HepG2 (cell line): ENCODE results near the gene GBA2. TPM values are rescaled to one million over a fixed set of nuclear protein-coding genes. Genes with fewer than 3 reads are reported as not detected.
A peak's percentile ranks its signal among the peaks of the same experiment; 100 is the strongest.

Source experiments
- ARID4A ChIP-seq: sonication (generic); formaldehyde crosslinking; IDR thresholded peaks from 2 replicates; pipeline ENCODE4 v1.5.0; 2020; ENCODE audit warnings: mild to moderate bottlenecking, missing genetic modification reagents, borderline replicate concordance
- ATF1 ChIP-seq: IDR thresholded peaks from 2 replicates; pipeline ENCODE4 v1.6.1; 2016; ENCODE audit warnings: mild to moderate bottlenecking, control low read depth
- CHCHD3 ChIP-seq: sonication (generic); formaldehyde crosslinking; IDR thresholded peaks from 2 replicates; pipeline ENCODE4 v1.8.0; 2022; ENCODE audit warnings: mild to moderate bottlenecking, missing genetic modification reagents, moderate library complexity
- DRAP1 ChIP-seq: IDR thresholded peaks from 2 replicates; pipeline ENCODE4 v1.6.1; 2016; ENCODE audit warnings: missing genetic modification reagents, missing compliant biosample characterization
- EEA1 ChIP-seq: sonication (generic); formaldehyde crosslinking; IDR thresholded peaks from 2 replicates; pipeline ENCODE4 v1.5.1; 2020; ENCODE audit warnings: mild to moderate bottlenecking, missing genetic modification reagents, borderline replicate concordance
- KAT7 ChIP-seq: IDR thresholded peaks from 2 replicates; pipeline ENCODE4 v1.6.1; 2018; ENCODE audit warnings: borderline replicate concordance, missing compliant biosample characterization
- MIXL1 ChIP-seq: IDR thresholded peaks from 2 replicates; pipeline ENCODE4 v1.6.1; 2016
- MTA3 ChIP-seq: sonication (generic); formaldehyde crosslinking; IDR thresholded peaks from 2 replicates; pipeline ENCODE4 v1.4.0; 2020; ENCODE audit warnings: missing genetic modification reagents
- NFRKB ChIP-seq: fragments of 450-650 bp; IDR thresholded peaks from 2 replicates; pipeline ENCODE4 v1.6.1; 2017
- NFYC ChIP-seq: IDR thresholded peaks from 2 replicates; pipeline ENCODE4 v1.6.1; 2016; ENCODE audit warnings: missing genetic modification reagents, missing compliant biosample characterization
- PAWR ChIP-seq: sonication (generic); formaldehyde crosslinking; IDR thresholded peaks from 2 replicates; pipeline ENCODE4 v1.4.0; 2020; ENCODE audit warnings: missing genetic modification reagents, mild to moderate bottlenecking, borderline replicate concordance
- POLR2G ChIP-seq: fragments of 200-400 bp; formaldehyde crosslinking; IDR thresholded peaks from 2 replicates; pipeline ENCODE4 v1.6.1; 2018; ENCODE audit warnings: mild to moderate bottlenecking, low read depth, low read length, moderate library complexity
- RFXANK ChIP-seq: IDR thresholded peaks from 2 replicates; pipeline ENCODE4 v1.6.1; 2016
- SCMH1 ChIP-seq: sonication (generic); formaldehyde crosslinking; IDR thresholded peaks from 2 replicates; pipeline ENCODE4 v1.9.0; 2021; ENCODE audit warnings: missing genetic modification reagents, mild to moderate bottlenecking, borderline replicate concordance
- TBX2 ChIP-seq: sonication (generic); formaldehyde crosslinking; IDR thresholded peaks from 2 replicates; pipeline ENCODE4 v1.5.0; 2020; ENCODE audit warnings: missing genetic modification reagents, mild to moderate bottlenecking, borderline replicate concordance
- TOPORS ChIP-seq: sonication (generic); formaldehyde crosslinking; IDR thresholded peaks from 2 replicates; pipeline ENCODE4 v1.8.0; 2023; ENCODE audit warnings: mild to moderate bottlenecking, missing genetic modification reagents
- TP53 ChIP-seq: sonication (generic); formaldehyde crosslinking; conservative IDR thresholded peaks from 2 replicates; pipeline ENCODE4 v1.4.0; 2020; ENCODE audit warnings: missing genetic modification reagents
- TRIM24 ChIP-seq: sonication (generic); formaldehyde crosslinking; IDR thresholded peaks from 2 replicates; pipeline ENCODE4 v1.8.0; 2022; ENCODE audit warnings: mild to moderate bottlenecking, missing genetic modification reagents
- ZFP37 ChIP-seq: sonication (generic); formaldehyde crosslinking; IDR thresholded peaks from 2 replicates; pipeline ENCODE4 v1.4.0; 2020; ENCODE audit warnings: missing genetic modification reagents, borderline replicate concordance
- ZFP82 ChIP-seq: sonication (generic); formaldehyde crosslinking; IDR thresholded peaks from 2 replicates; pipeline ENCODE4 v1.5.1; 2020; ENCODE audit warnings: mild to moderate bottlenecking, missing genetic modification reagents, borderline replicate concordance
- ZNF17 ChIP-seq: sonication (generic); formaldehyde crosslinking; IDR thresholded peaks from 2 replicates; pipeline ENCODE4 v1.5.0; 2020; ENCODE audit warnings: mild to moderate bottlenecking, missing genetic modification reagents
- ZNF326 ChIP-seq: sonication (generic); formaldehyde crosslinking; IDR thresholded peaks from 2 replicates; pipeline ENCODE4 v1.4.0; 2020; ENCODE audit warnings: missing genetic modification reagents, borderline replicate concordance
- ZNF33A ChIP-seq: sonication (generic); formaldehyde crosslinking; IDR thresholded peaks from 2 replicates; pipeline ENCODE4 v1.5.1; 2020; ENCODE audit warnings: missing genetic modification reagents, mild to moderate bottlenecking, moderate library complexity, borderline replicate concordance
- ZNF33B ChIP-seq: sonication (generic); formaldehyde crosslinking; IDR thresholded peaks from 2 replicates; pipeline ENCODE4 v1.5.1; 2020; ENCODE audit warnings: mild to moderate bottlenecking, missing genetic modification reagents
- ZNF652 ChIP-seq: IDR thresholded peaks from 2 replicates; pipeline ENCODE4 v1.6.1; 2016; ENCODE audit warnings: low read depth, borderline replicate concordance
- ZNF879 ChIP-seq: sonication (generic); formaldehyde crosslinking; IDR thresholded peaks from 2 replicates; pipeline ENCODE4 v1.8.1; 2023; ENCODE audit warnings: missing genetic modification reagents
- ZSCAN21 ChIP-seq: sonication (generic); formaldehyde crosslinking; IDR thresholded peaks from 2 replicates; pipeline ENCODE4 v1.8.0; 2022; ENCODE audit warnings: mild to moderate bottlenecking, missing genetic modification reagents, moderate library complexity, borderline replicate concordance
- polyA plus RNA-seq, 8 experiments: library from polyadenylated mRNA; depleted of rRNA in 3 of 8; stranded (reverse) in 7 of 8; unstranded in 1 of 8; fragments of >200 nt; fragmentation: Illumina TruSeq in 4 of 8; extraction: Trizol in 4 of 8; gene quantifications; 2 replicates each; pipeline versions ENCODE4 v1.2.1 to v1.2.3, GENCODE V29; 2011 to 2016; ENCODE audit warnings: low read depth in 4 of 8, missing spikeins in 1 of 8, mixed read lengths in 1 of 8; ENCODE audit not compliant: insufficient read depth in 1 of 8
- total RNA-seq, 5 experiments: library from RNA; depleted of rRNA; stranded (reverse); fragments of >200 nt; fragmentation: Illumina TruSeq; extraction: Trizol; gene quantifications; 2 replicates each; pipeline ENCODE4 v1.2.3, GENCODE V29; 2016; ENCODE audit warnings: low read depth in 1 of 5

GBA2 gene
- total and polyA plus RNA-seq, 2 of the 13 experiments (the other 11 are each of a cell fraction or from before 2014, with no cell fraction given) = 37.5 to 86.1 TPM

- TF ChIP-seq MIXL1 (CRISPR knock-in tag) (no peak; the same call in 1 of the 2 replicates), ZNF652 (CRISPR knock-in tag) (no peak), ATF1 (peak; percentile 91), TRIM24 (CRISPR knock-in tag) (no peak), PAWR (CRISPR knock-in tag) (no peak), TOPORS (CRISPR knock-in tag) (no peak), DRAP1 (peak; percentile 95), ZNF326 (CRISPR knock-in tag) (no peak), ZFP37 (CRISPR knock-in tag) (no peak), KAT7 (no peak; the same call in 1 of the 2 replicates), ARID4A (CRISPR knock-in tag) (peak; percentile 91; the same call in 1 of the 2 replicates), ZNF33A (CRISPR knock-in tag) (peak; percentile 81; the same call in 1 of the 2 replicates), NFYC (CRISPR knock-in tag) (0 out of 2 replicates have a peak, but pooled peaks have one; percentile 51), TP53 (CRISPR knock-in tag) (peak; percentile 79; the same call in 1 of the 2 replicates), SCMH1 (CRISPR knock-in tag) (no peak), RFXANK (CRISPR knock-in tag) (no peak), ZFP82 (CRISPR knock-in tag) (peak; percentile 53; the same call in 1 of the 2 replicates), TBX2 (peak; percentile 72), NFRKB (no peak), CHCHD3 (no peak), ZNF17 (CRISPR knock-in tag) (no peak), ZSCAN21 (CRISPR knock-in tag) (no peak), MTA3 (no peak), ZNF33B (CRISPR knock-in tag) (0 out of 2 replicates have a peak, but pooled peaks have one; percentile 26), POLR2G (peak; percentile 92), ZNF879 (CRISPR knock-in tag) (0 out of 2 replicates have a peak, but pooled peaks have one; percentile 74), EEA1 (CRISPR knock-in tag) (no peak; the same call in 1 of the 2 replicates)
These were observed 16.7 kb downstream of the GBA2 start, which contains the start of the genes CREB3 and TLN1 (continued) for GRCh38 chr9:35732185-35732799.
